ENCODE results near the gene C2orf92. TPM values are rescaled to one million over a fixed set of nuclear protein-coding genes. Genes with fewer than 3 reads are reported as not detected.

The C2orf92 gene
- total and polyA plus RNA-seq, 2 donors (not counting 3 experiments of a cell fraction or from before 2014, with no cell fraction given) = 1.8 to 7.9 TPM

GRCh38 chr2:97739893-97740245 is 70.4 kb downstream of the C2orf92 start:
- ChIA-PET CTCF (interaction anchor here (1.0 to 3.3 kb wide), 11 partner anchors 9 to 646 kb away, joined by 3 to 39 read pairs (median 7); partner anchors contain the start of gene ZAP70), POLR2A (no interaction called here)
- no peaks in the 10 kb centered on the region for H3K9me1 ChIP-seq (replicated peaks; ENCODE audit: control insufficient read depth, extremely low read depth, insufficient read depth, low read length)
- H3K9ac ChIP-seq (replicated peaks; ENCODE audit: extremely low read depth, insufficient read depth, low read length) = no peak overlapping the region
- DNase-seq (ENCODE audit: low read depth, low spot score) = no peak
- H4K20me1 ChIP-seq (replicated peaks; ENCODE audit: control insufficient read depth, extremely low read depth, insufficient read depth, low read length) = no peaks in the 10 kb centered on the region
- H3K4me2 ChIP-seq (ENCODE audit: insufficient read depth, low read length) = no peak overlapping the region
- H3K9me3 ChIP-seq (replicated peaks; ENCODE audit: control insufficient read depth, insufficient read depth, low read length) = no peaks in the 10 kb centered on the region
- dilution Hi-C loops (cut with MboI; ENCODE audit: extremely low pct_ligation_motif_present, low sequenced_read_pairs) = no loop called here
- H3K4me3 ChIP-seq (replicated peaks in 1 of 3; ENCODE audit: insufficient read depth in 1 of 3, low read depth in 1 of 3, low read length in 3 of 3) = no peak overlapping the region
- no peaks in the 10 kb centered on the region for H3K79me2 ChIP-seq (ENCODE audit: control insufficient read depth, insufficient read depth, low read length)
- H3K36me3 ChIP-seq (ENCODE audit: control insufficient read depth in 2 of 2, extremely low read depth in 1 of 2, insufficient read depth in 2 of 2, low read length in 2 of 2) = no peaks in the 10 kb centered on the region
- H3K4me1 ChIP-seq (ENCODE audit: control insufficient read depth, extremely low read depth, insufficient read depth, low read length) = peaks cover 7% of the 10 kb centered on the region
- FAIRE-seq = no peak
- intact Hi-C loops (cut with micrococcal nuclease) = no loop called here
- no peak overlapping the region for H2AFZ ChIP-seq (ENCODE audit: low read depth, low read length)
- BruUV-seq (replicated peaks) = no TSS peak
- no peak for TF ChIP-seq MYC (IDR thresholded peaks at IDR 0.05; ENCODE audit: low read depth, low read length)
- no peak overlapping the region for H3K27ac ChIP-seq (ENCODE audit: insufficient read depth, low read depth, low read length)
- H3K27me3 ChIP-seq (ENCODE audit: control insufficient read depth in 2 of 2, insufficient read depth in 2 of 2, low read length in 2 of 2) = no peaks in the 10 kb centered on the region

GRCh38 chr2:97740590-97741182 is 71.2 kb downstream of the C2orf92 start:
- DNase-seq (ENCODE audit: low read depth, low spot score) (peak; percentile 23), FAIRE-seq (peak; percentile 87)
- Histone ChIP-seq H3K36me3 (ENCODE audit: control insufficient read depth in 2 of 2, extremely low read depth in 1 of 2, insufficient read depth in 2 of 2, low read length in 2 of 2) (no peaks in the 10 kb centered on the region), H3K27ac (ENCODE audit: insufficient read depth, low read depth, low read length) (no peak overlapping the region), H3K4me3 (replicated peaks in 1 of 3; ENCODE audit: insufficient read depth in 1 of 3, low read depth in 1 of 3, low read length in 3 of 3) (no peak overlapping the region), H3K9me3 (replicated peaks; ENCODE audit: control insufficient read depth, insufficient read depth, low read length) (no peaks in the 10 kb centered on the region), H3K79me2 (ENCODE audit: control insufficient read depth, insufficient read depth, low read length) (no peaks in the 10 kb centered on the region), H3K4me1 (ENCODE audit: control insufficient read depth, extremely low read depth, insufficient read depth, low read length) (peaks cover 7% of the 10 kb centered on the region), H3K9me1 (replicated peaks; ENCODE audit: control insufficient read depth, extremely low read depth, insufficient read depth, low read length) (no peaks in the 10 kb centered on the region), H3K4me2 (ENCODE audit: insufficient read depth, low read length) (no peak overlapping the region), H4K20me1 (replicated peaks; ENCODE audit: control insufficient read depth, extremely low read depth, insufficient read depth, low read length) (no peaks in the 10 kb centered on the region), H3K27me3 (ENCODE audit: control insufficient read depth in 2 of 2, insufficient read depth in 2 of 2, low read length in 2 of 2) (no peaks in the 10 kb centered on the region), H3K9ac (replicated peaks; ENCODE audit: extremely low read depth, insufficient read depth, low read length) (no peak overlapping the region), H2AFZ (ENCODE audit: low read depth, low read length) (no peak overlapping the region)
- CTCF ChIA-PET = interaction anchor here (0.6 to 3.3 kb wide), 29 partner anchors 9 to 645 kb away, joined by 3 to 39 read pairs (median 4); partner anchors contain the start of gene ZAP70
- POLR2A ChIA-PET = no interaction called here
- intact Hi-C loops (cut with micrococcal nuclease) = no loop called here
- dilution Hi-C loops (cut with MboI; ENCODE audit: extremely low pct_ligation_motif_present, low sequenced_read_pairs) = no loop called here
- no TSS peak for BruUV-seq (replicated peaks)
- TF ChIP-seq EZH2 (IDR thresholded peaks at IDR 0.05; ENCODE audit: borderline replicate concordance, low read depth, low read length, severe bottlenecking) = no peak
- TF ChIP-seq CTCF (IDR thresholded peaks at IDR 0.05; ENCODE audit: extremely low read depth in 1 of 2, insufficient read depth in 1 of 2, low read depth in 1 of 2, low read length in 2 of 2) = peak; percentile 69 to 82

Data from endothelial cell of umbilical vein (primary cell).